ENCODE measurements around the gene HPCAL1. TPM values are rescaled to one million over a fixed set of nuclear protein-coding genes. Genes with fewer than 3 reads are reported as not detected.

HPCAL1 gene
- total and polyA plus RNA-seq, 5 experiments from 2014 or later = 71.5 to 122 (median 86.2) TPM

GRCh38 chr2:10357193-10358169, 54.8 kb downstream of the HPCAL1 start:
- POLR2A ChIA-PET = interaction anchor here (0.7 to 1.1 kb wide), 3 partner anchors 8 to 27 kb away, joined by 3 read pairs; no protein-coding TSS in a partner anchor
- no peaks in the 10 kb centered on the region for H3K27me3 Mint-ChIP-seq
- peak overlapping the region in 6 of 10 donors; percentile 10 to 75 (median 46) for H3K27ac Mint-ChIP-seq
- DNase-seq = peak in 1 of 10 donors; percentile 38
- no peaks in the 10 kb centered on the region for H3K9me3 Mint-ChIP-seq
- ATAC-seq = no peak
- peaks cover 42 to 78% (median 63%) of the 10 kb centered on the region in 4 donors for H3K4me1 Mint-ChIP-seq
- H3K36me3 Mint-ChIP-seq = peaks cover 0 to 37% (median 0%) of the 10 kb centered on the region in 3 donors
- H3K4me3 Mint-ChIP-seq = peak overlapping the region in 3 of 10 donors; percentile 8 to 36 (median 14)

- no peak for ATAC-seq
- Mint-ChIP-seq H3K4me1 (peaks cover 35 to 77% (median 60%) of the 10 kb centered on the region in 4 donors), H3K36me3 (peaks cover 0 to 35% (median 0%) of the 10 kb centered on the region in 3 donors), H3K4me3 (no peak overlapping the region), H3K27ac (peak overlapping the region in 3 of 10 donors; percentile 53 to 68 (median 62)), H3K9me3 (no peaks in the 10 kb centered on the region), H3K27me3 (no peaks in the 10 kb centered on the region)
- POLR2A ChIA-PET = no interaction called here
- DNase-seq = peak in 1 of 10 donors; percentile 46
These were observed 56.5 kb downstream of the HPCAL1 start for GRCh38 chr2:10359246-10359645.

GRCh38 chr2:10359731-10360329, 57.1 kb downstream of the HPCAL1 start:
- H3K4me1 Mint-ChIP-seq = peaks cover 33 to 75% (median 58%) of the 10 kb centered on the region in 4 donors
- DNase-seq = peak in 1 of 10 donors; percentile 37
- no peak overlapping the region for H3K4me3 Mint-ChIP-seq
- peak overlapping the region in 4 of 10 donors; percentile 9 to 69 (median 65) for H3K27ac Mint-ChIP-seq
- H3K36me3 Mint-ChIP-seq = peaks cover 0 to 30% (median 0%) of the 10 kb centered on the region in 3 donors
- no peaks in the 10 kb centered on the region for H3K9me3 Mint-ChIP-seq
- POLR2A ChIA-PET = no interaction called here
- no peaks in the 10 kb centered on the region for H3K27me3 Mint-ChIP-seq
- ATAC-seq = no peak

- H3K27ac Mint-ChIP-seq = peak overlapping the region in 5 of 10 donors; percentile 53 to 93 (median 70)
- H3K4me3 Mint-ChIP-seq = no peak overlapping the region
- H3K27me3 Mint-ChIP-seq = no peaks in the 10 kb centered on the region
- POLR2A ChIA-PET = no interaction called here
- no peak for ATAC-seq
- DNase-seq = peak in 1 of 10 donors; percentile 27
- H3K9me3 Mint-ChIP-seq = no peaks in the 10 kb centered on the region
- peaks cover 0 to 27% (median 0%) of the 10 kb centered on the region in 3 donors for H3K36me3 Mint-ChIP-seq
- H3K4me1 Mint-ChIP-seq = peaks cover 35 to 76% (median 61%) of the 10 kb centered on the region in 4 donors
These were observed 57.8 kb downstream of the HPCAL1 start for GRCh38 chr2:10360460-10360849.

- Mint-ChIP-seq H3K9me3 (no peaks in the 10 kb centered on the region), H3K4me1 (peaks cover 32 to 75% (median 58%) of the 10 kb centered on the region in 4 donors), H3K4me3 (no peak overlapping the region), H3K27ac (peak overlapping the region in 6 of 10 donors; percentile 14 to 93 (median 69)), H3K27me3 (no peaks in the 10 kb centered on the region), H3K36me3 (peaks cover 0 to 26% (median 0%) of the 10 kb centered on the region in 3 donors)
- POLR2A ChIA-PET = interaction anchor here (0.9 kb wide), 1 partner anchor 24 kb away, joined by 3 read pairs; no protein-coding TSS in a partner anchor
- DNase-seq = peak in 1 of 10 donors; percentile 43
- ATAC-seq = no peak
These were observed 58.3 kb downstream of the HPCAL1 start for GRCh38 chr2:10360850-10361588.

GRCh38 chr2:10362096-10362897, 59.6 kb downstream of the HPCAL1 start:
- H3K36me3 Mint-ChIP-seq = peaks cover 0 to 26% (median 0%) of the 10 kb centered on the region in 3 donors
- no peaks in the 10 kb centered on the region for H3K27me3 Mint-ChIP-seq
- DNase-seq = no peak
- no peaks in the 10 kb centered on the region for H3K9me3 Mint-ChIP-seq
- peaks cover 26 to 74% (median 56%) of the 10 kb centered on the region in 4 donors for H3K4me1 Mint-ChIP-seq
- H3K4me3 Mint-ChIP-seq = no peak overlapping the region
- H3K27ac Mint-ChIP-seq = peak overlapping the region in 1 of 10 donors; percentile 66
- no peak for ATAC-seq
- POLR2A ChIA-PET = interaction anchor here (0.6 to 1.6 kb wide), 3 partner anchors 16 to 51 kb away, joined by 3 read pairs; no protein-coding TSS in a partner anchor

GRCh38 chr2:10362898-10363454, 60.3 kb downstream of the HPCAL1 start:
- POLR2A ChIA-PET = interaction anchor here (0.5 to 1.6 kb wide), 2 partner anchors 11 to 52 kb away, joined by 3 to 6 read pairs; no protein-coding TSS in a partner anchor
- Mint-ChIP-seq H3K4me1 (peaks cover 27 to 78% (median 55%) of the 10 kb centered on the region in 4 donors), H3K4me3 (no peak overlapping the region), H3K27ac (peak overlapping the region in 3 of 10 donors; percentile 24 to 47 (median 32)), H3K27me3 (no peaks in the 10 kb centered on the region), H3K36me3 (peaks cover 0 to 23% (median 0%) of the 10 kb centered on the region in 3 donors), H3K9me3 (no peaks in the 10 kb centered on the region)
- ATAC-seq = no peak
- DNase-seq = no peak

GRCh38 chr2:10363861-10364610, 61.3 kb downstream of the HPCAL1 start:
- no peak overlapping the region for H3K4me3 Mint-ChIP-seq
- peaks cover 0 to 17% (median 0%) of the 10 kb centered on the region in 3 donors for H3K36me3 Mint-ChIP-seq
- no peak for ATAC-seq
- H3K27ac Mint-ChIP-seq = peak overlapping the region in 2 of 10 donors; percentile 66 to 73
- peaks cover 28 to 79% (median 62%) of the 10 kb centered on the region in 4 donors for H3K4me1 Mint-ChIP-seq
- POLR2A ChIA-PET = no interaction called here
- no peaks in the 10 kb centered on the region for H3K9me3 Mint-ChIP-seq
- H3K27me3 Mint-ChIP-seq = no peaks in the 10 kb centered on the region
- DNase-seq = no peak

- POLR2A ChIA-PET = interaction anchor here (0.6 to 1.1 kb wide), 3 partner anchors 8 to 51 kb away, joined by 3 to 4 read pairs (median 3); no protein-coding TSS in a partner anchor
- DNase-seq (no peak), ATAC-seq (no peak)
- Mint-ChIP-seq H3K4me1 (peaks cover 31 to 84% (median 68%) of the 10 kb centered on the region in 4 donors), H3K27me3 (no peaks in the 10 kb centered on the region), H3K4me3 (no peak overlapping the region), H3K36me3 (peaks cover 0 to 9% (median 0%) of the 10 kb centered on the region in 3 donors), H3K27ac (peak overlapping the region in 5 of 10 donors; percentile 4 to 79 (median 67)), H3K9me3 (no peaks in the 10 kb centered on the region)
These were observed 62.7 kb downstream of the HPCAL1 start for GRCh38 chr2:10365412-10365811.

GRCh38 chr2:10366601-10367270, 64.0 kb downstream of the HPCAL1 start:
- ATAC-seq (no peak), DNase-seq (no peak)
- Mint-ChIP-seq H3K27ac (peak overlapping the region in 7 of 10 donors; percentile 3 to 87 (median 51)), H3K27me3 (no peaks in the 10 kb centered on the region), H3K4me3 (peak overlapping the region in 1 of 10 donors; percentile 36), H3K9me3 (no peaks in the 10 kb centered on the region), H3K36me3 (peaks cover 0 to 6% (median 0%) of the 10 kb centered on the region in 3 donors), H3K4me1 (peaks cover 29 to 80% (median 66%) of the 10 kb centered on the region in 4 donors)
- POLR2A ChIA-PET = interaction anchor here (1.1 kb wide), 1 partner anchor 10 kb away, joined by 3 read pairs; no protein-coding TSS in a partner anchor
